DND-41 (cell line): Measurements from ENCODE around the gene ZDHHC20.

Source experiments
- ATAC-seq: fragments of 200-7000 bp; cut with Tn5 transposase; 3 replicates; pipeline ENCODE4 v1.9.1; 2021; ENCODE audit warnings: low read depth; ENCODE audit not compliant: insufficient read depth
- DNase-seq: peaks from one replicate; pipeline ENCODE4 v3.0.0-alpha.2; 2020
- H2AFZ ChIP-seq: 2 replicates; pipeline ENCODE4 v1.6.0; 2012; ENCODE audit warnings: low read depth, low read length
- H3K27ac ChIP-seq: 2 replicates; pipeline ENCODE4 v1.5.1; 2012; ENCODE audit warnings: low read length, inconsistent platforms
- H3K27me3 ChIP-seq: fragments of 200-600 bp; sonication (generic); 2 replicates; pipeline ENCODE4 v1.6.0; 2012; ENCODE audit warnings: low read length, mild to moderate bottlenecking, inconsistent platforms; ENCODE audit not compliant: insufficient read depth, poor library complexity
- H3K36me3 ChIP-seq: 2 replicates; pipeline ENCODE4 v1.5.1; 2012; ENCODE audit warnings: low read length, inconsistent platforms; ENCODE audit not compliant: insufficient read depth
- H3K4me1 ChIP-seq: 2 replicates; pipeline ENCODE4 v1.5.1; 2012; ENCODE audit warnings: mild to moderate bottlenecking, low read length; ENCODE audit not compliant: insufficient read depth
- H3K4me2 ChIP-seq: 2 replicates; pipeline ENCODE4 v1.6.0; 2012; ENCODE audit warnings: mild to moderate bottlenecking, moderate library complexity, low read length, inconsistent platforms; ENCODE audit not compliant: insufficient read depth
- H3K4me3 ChIP-seq, 2 experiments: fragments of 200-600 bp in 1 of 2; shearing (Covaris generic) in 1 of 2; 2 replicates each; pipeline ENCODE4 v1.5.1; 2012 to 2016; ENCODE audit warnings: inconsistent platforms in 2 of 2, low read length in 2 of 2, mild to moderate bottlenecking in 2 of 2, low read depth in 1 of 2, moderate library complexity in 1 of 2
- H3K79me2 ChIP-seq: 2 replicates; pipeline ENCODE4 v1.6.0; 2012; ENCODE audit warnings: low read length, inconsistent platforms; ENCODE audit not compliant: insufficient read depth
- H3K9ac ChIP-seq: 2 replicates; pipeline ENCODE4 v1.6.0; 2012; ENCODE audit warnings: low read depth, mild to moderate bottlenecking, inconsistent platforms, low read length, moderate library complexity
- H3K9me3 ChIP-seq: 2 replicates; pipeline ENCODE4 v1.5.1; 2012; ENCODE audit warnings: low read length, moderate library complexity, mild to moderate bottlenecking, inconsistent platforms; ENCODE audit not compliant: insufficient read depth, severe bottlenecking
- H4K20me1 ChIP-seq: 2 replicates; pipeline ENCODE4 v1.6.0; 2012; ENCODE audit warnings: low read length; ENCODE audit not compliant: insufficient read depth
- CTCF ChIP-seq: IDR thresholded peaks from 2 replicates; pipeline ENCODE4 v1.5.1; 2012; ENCODE audit warnings: borderline replicate concordance, low read length, moderate library complexity, mild to moderate bottlenecking; ENCODE audit not compliant: poor library complexity, severe bottlenecking; ENCODE audit errors: extremely low read depth
- EZH2 ChIP-seq: IDR thresholded peaks from 3 replicates; pipeline ENCODE4 v1.6.1; 2012; ENCODE audit warnings: borderline replicate concordance, low read depth, mild to moderate bottlenecking, moderate library complexity, low read length, inconsistent platforms; ENCODE audit not compliant: severe bottlenecking

Gene ZDHHC20

DNA sequence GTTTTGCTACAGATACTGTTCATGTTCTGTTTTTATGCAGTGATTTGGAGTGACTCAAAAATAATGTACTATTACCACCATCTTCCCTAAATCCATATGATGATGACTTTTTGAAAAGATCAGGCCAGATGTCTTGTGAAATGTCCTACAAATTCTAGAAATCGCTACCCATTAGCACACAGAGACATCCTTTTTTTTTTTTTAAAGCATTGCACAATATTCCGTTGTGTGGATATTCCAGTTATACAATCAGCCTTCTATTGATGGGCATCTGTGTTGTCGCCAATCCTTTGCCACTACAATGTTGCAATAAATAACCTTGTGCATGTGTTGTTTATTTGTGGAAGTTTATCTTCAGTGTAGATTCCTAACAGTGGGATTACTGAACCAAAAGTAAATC is 24.5 kb downstream of the ZDHHC20 start:
- ATAC-seq, result no peak
- no peak for TF ChIP-seq CTCF
- no peak for TF ChIP-seq EZH2
- H3K79me2 ChIP-seq, result peaks cover 96% of the 10 kb centered on the region

DNA sequence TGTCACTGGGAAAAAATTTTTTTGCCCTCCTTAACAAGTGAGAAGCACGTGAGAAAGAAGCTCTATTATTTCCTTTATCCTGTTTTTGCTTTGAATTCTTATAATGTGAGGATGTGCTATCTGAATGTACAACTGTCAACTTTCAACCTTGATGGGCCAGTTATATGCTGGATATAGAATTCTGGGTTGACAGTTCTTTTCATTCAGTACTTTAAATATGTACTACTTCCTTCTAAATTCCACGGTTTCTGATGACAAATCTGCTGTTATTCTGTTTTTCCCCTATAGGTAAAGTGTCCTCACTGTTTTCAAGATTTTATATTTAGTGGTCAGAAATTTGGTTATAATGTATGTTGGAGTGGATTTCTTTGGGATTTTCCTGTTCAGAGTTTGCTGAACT is 29.9 kb downstream of the ZDHHC20 start:
- no peak for ATAC-seq
- TF ChIP-seq EZH2 (no peak), CTCF (no peak)
- peaks cover 92% of the 10 kb centered on the region for H3K79me2 ChIP-seq

More for the DNA sequence above, 24.5 kb downstream of the ZDHHC20 start:
- Histone ChIP-seq H4K20me1 (no peaks in the 10 kb centered on the region; the same call in 1 of the 2 replicates), H3K4me1 (no peaks in the 10 kb centered on the region), H3K9me3 (peaks cover 25% of the 10 kb centered on the region), H3K36me3 (peaks cover 29% of the 10 kb centered on the region), H3K27me3 (no peaks in the 10 kb centered on the region), H3K27ac (no peak overlapping the region), H2AFZ (no peak overlapping the region), H3K9ac (no peak overlapping the region), H3K4me3 (no peak overlapping the region), H3K4me2 (no peak overlapping the region)
- no peak for DNase-seq

DNA sequence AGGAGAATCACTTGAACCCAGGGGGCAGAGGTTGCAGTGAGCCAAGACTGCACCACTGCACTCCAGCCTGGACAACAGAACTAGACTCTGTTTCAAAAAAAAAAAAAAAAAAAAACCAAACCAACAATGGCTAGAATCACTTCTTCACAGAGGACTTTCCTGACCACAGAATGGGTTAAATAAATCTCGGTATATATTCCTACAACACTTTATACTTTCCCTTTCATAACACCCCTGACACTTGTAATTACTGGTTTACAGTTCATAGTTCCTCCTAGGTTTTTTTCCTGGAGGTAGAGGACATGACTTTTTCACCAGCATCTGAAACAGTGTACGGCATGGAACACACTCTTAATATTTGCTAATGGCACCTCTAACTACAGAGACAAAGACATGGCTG is 31.4 kb downstream of the ZDHHC20 start:
- DNase-seq, result no peak
- TF ChIP-seq EZH2, result no peak
- no peak for TF ChIP-seq CTCF
- no peaks in the 10 kb centered on the region for H3K4me1 ChIP-seq
- H3K27ac ChIP-seq, result no peak overlapping the region
- peaks cover 18% of the 10 kb centered on the region for H3K36me3 ChIP-seq
- no peaks in the 10 kb centered on the region for H3K27me3 ChIP-seq
- H3K79me2 ChIP-seq, result peaks cover 91% of the 10 kb centered on the region
- ATAC-seq, result no peak
- no peak overlapping the region for H3K4me3 ChIP-seq
- H2AFZ ChIP-seq, result no peak overlapping the region
- H3K9ac ChIP-seq, result no peak overlapping the region
- peaks cover 17% of the 10 kb centered on the region; the same call in 1 of the 2 replicates for H4K20me1 ChIP-seq
- no peak overlapping the region for H3K4me2 ChIP-seq
- H3K9me3 ChIP-seq, result peaks cover 13% of the 10 kb centered on the region

More for the DNA sequence above, 29.9 kb downstream of the ZDHHC20 start:
- Histone ChIP-seq H2AFZ (no peak overlapping the region), H3K9ac (no peak overlapping the region), H3K4me1 (no peaks in the 10 kb centered on the region), H3K9me3 (peaks cover 13% of the 10 kb centered on the region), H3K27ac (no peak overlapping the region), H3K36me3 (peaks cover 12% of the 10 kb centered on the region), H4K20me1 (peaks cover 17% of the 10 kb centered on the region; the same call in 1 of the 2 replicates), H3K27me3 (no peaks in the 10 kb centered on the region), H3K4me2 (no peak overlapping the region), H3K4me3 (no peak overlapping the region)
- DNase-seq, result no peak
